CD4-positive, alpha-beta T cell treated with Interleukin-6 at 100 ng/mL for 8 hours (primary cell): ENCODE results near the gene TMEM89.

Source experiments
- DNase-seq: peaks from one replicate; pipeline ENCODE4 v3.0.0-alpha.2; 2020; ENCODE audit warnings: mixed read lengths, low spot score

TMEM89 gene

DNA sequence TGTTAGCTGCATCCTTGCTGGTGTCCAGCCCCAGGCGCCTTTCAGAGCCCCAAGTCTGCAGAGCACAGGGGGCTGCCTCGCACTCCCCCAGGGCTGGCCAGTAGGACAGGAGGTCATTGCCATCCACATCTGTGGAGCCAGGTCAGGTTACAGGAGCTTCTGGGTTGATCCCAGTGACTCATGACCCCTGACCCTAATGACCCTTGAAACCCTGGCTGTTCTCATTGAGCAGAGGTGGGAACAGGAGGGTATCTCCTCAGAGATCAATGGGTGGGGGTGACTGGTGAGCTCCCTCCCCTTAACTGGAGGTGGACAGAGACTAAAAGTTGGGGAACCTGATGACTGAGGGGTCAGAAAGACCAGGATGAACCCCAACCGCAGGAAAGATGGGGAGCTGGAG is 19.8 kb upstream of the TMEM89 start:
- DNase-seq, result no peak

DNA sequence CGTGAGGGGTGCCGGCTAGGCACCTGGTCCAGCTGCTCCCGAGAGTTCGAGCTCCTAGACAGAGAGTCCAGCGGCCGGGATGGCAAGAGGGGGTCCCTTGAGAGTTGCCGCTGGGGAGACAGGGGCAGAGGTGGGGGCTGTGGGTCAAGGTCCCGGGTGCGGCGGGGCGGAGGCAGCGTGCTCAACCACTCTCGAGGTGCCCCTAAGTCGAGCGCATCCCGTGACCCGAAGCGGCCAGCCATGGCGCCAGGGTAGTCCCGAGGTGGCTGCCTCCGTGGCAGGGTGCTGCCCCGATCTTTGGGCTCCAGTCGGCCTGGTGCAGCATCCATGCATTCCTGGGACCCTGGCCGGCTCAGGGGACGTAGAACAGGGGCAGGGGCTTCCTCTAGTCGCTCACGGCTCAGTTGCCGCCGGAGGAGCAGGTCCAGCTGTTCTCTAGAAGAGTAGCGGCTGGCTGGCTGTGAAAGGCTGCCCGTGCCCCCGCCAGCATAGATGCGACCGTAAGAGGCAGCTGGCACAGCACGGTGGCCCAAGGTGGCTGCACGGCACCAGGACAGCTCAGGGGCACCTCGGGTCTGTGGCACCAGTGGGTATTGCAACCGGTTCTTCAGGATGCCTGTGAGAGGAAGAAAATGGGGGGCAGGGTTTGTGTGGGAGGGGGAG is 18.5 kb upstream of the TMEM89 start:
- DNase-seq, result no peak

- DNase-seq, result no peak
These were observed 15.7 kb upstream of the TMEM89 start for GRCh38 chr3:48637305-48637704.

DNA sequence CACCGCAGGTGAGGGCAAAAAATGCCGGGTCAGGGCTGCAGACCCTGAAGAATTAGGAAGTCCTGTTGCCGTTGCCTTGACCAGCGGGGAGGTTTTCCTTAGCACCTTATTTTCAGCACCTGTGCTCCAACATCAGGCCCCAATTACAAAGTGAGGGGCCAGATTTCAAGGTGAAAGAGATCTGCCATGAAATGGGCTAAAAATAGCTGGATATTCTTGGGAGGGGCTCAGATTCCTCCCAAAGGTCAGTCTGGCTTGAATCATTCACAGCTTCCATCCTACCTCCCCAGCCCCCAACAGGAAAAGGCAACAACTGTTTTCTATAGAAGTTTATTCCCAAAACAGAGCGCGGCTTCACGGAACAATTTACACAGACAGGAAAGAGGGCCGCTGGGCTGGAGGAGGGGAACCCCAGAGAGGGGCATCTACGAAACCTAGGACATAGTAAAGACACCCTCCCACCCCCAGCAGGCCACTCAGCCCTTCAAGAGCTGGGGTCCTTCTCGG is 14.6 kb upstream of the TMEM89 start:
- no peak for DNase-seq

- peak; percentile 92 for DNase-seq
These were observed 13.9 kb upstream of the TMEM89 start, which contains the start of gene SLC26A6 for GRCh38 chr3:48635222-48636021. TSS of gene SLC26A6 (minus strand) at chr3:48635461. CDS start at chr3:48635393, 68 bp downstream.

DNA sequence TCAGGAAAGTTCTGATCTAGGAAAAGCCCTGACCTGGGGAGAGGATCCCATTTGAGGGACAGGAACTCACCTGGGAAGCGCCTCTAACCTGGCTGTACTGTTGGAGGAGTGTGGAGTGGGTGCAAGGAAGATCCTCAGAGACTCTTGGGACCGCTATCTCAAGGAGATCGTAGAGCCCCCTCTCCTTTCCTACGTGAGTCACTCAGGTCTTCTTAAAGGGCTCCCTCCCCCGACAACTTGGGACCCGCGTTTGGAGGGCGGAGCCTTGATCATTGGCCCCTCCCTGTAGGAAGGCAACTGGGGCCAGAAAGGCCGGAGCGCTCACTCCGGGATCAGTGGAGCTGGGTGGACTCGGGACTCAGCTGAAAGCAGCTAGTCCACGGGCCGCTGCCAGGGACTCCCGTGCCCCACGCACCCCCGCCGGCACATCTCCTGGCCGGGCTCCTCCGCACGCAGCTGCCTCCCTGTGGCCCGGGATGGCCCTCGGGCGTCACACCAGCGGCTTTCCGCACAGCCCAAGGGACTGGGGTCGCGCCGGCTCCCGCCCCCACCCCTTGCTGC is 13.2 kb upstream of the TMEM89 start:
- DNase-seq, result peak; percentile 16

- no peak for DNase-seq
These were observed 12.2 kb upstream of the TMEM89 start for GRCh38 chr3:48633743-48634142.

GRCh38 chr3:48633256-48633655 is 11.7 kb upstream of the TMEM89 start:
- DNase-seq, result no peak

DNA sequence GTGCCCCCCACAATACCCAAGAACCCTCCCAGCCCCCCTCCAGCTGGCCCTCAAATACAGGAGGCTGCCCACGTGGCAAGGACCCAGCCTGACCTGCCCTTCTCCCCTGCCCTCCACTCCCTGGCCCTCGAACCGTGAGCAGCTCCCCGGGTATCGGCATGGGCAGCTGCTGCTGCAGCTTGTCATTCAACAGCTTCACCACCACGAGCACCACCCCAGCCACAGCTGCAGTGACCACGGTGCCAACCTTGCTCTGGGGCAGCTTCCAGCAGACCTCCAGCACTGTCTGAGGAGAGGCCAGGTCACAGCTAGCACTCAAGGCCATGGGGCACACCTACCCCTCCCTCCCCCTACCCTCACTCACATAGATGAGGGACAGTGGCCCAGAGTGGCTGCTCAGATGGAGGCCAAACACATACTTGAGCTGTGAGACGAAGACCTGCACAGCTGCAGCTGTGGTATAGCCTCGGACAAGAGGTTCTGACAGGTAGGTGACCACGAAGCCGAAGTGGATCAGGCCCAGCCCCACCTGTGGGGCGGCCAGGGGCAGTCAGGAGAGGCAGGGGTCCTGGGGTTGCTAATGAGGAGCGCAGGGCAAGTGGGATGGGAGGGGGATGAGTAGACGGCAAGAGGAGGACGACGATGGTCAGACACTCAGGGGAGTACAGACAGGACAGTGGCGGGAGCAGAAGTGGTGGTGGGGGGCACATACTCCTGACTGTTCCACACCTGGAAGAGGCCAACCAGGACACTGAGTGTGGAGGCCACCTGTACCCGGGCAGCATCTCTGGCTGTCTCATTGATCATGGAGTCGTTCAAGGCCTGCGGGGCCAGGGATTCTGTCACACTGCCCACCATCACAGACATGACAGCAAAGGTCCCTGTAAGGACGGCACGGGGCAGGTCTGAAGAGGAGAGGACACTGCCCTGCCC is 10.2 kb upstream of the TMEM89 start:
- no peak for DNase-seq

- no peak for DNase-seq
These were observed 9.3 kb upstream of the TMEM89 start for GRCh38 chr3:48630833-48631232.

DNA sequence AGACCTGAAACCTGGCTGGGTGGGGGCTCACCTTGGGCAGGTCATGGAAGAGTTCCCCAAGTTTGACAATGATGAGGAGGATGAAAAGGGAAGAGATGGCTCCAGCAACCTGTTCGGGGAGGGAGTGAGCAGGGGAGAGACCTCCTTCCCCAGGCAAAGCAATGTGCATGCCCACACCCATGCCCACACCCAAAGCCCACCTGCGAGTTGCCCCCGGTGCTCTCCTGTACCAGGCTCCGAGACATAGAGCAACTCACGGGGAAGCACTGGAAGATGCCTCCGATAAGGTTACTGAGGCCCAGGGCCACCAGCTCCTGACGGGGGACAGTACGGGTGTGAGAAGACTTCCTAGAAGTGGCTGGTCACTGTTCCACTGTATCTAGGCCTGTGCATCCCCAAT is 8.8 kb upstream of the TMEM89 start:
- DNase-seq, result no peak

GRCh38 chr3:48629894-48630293 is 8.3 kb upstream of the TMEM89 start:
- no peak for DNase-seq

GRCh38 chr3:48628277-48629017 is 6.9 kb upstream of the TMEM89 start:
- DNase-seq, result no peak

DNA sequence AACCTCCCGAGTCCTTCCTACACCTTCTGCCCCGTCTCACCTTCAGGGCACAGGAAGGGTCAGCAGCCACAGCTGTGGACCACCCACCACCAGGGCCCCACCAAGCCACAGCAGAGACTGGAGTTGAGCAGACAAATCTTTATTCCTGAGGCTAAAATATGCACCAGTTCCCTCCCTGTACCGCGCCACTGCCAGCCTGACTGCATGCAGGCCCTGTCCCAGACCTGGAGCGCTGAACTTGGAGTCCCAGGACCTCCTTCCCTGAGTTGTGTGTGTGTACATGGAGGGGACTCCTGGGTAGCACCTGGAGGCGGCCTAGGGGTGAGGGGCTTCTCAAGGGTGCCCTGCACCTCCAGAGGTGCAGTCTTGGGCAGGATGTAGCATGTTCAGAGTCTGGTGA is 4.0 kb upstream of the TMEM89 start:
- no peak for DNase-seq

DNA sequence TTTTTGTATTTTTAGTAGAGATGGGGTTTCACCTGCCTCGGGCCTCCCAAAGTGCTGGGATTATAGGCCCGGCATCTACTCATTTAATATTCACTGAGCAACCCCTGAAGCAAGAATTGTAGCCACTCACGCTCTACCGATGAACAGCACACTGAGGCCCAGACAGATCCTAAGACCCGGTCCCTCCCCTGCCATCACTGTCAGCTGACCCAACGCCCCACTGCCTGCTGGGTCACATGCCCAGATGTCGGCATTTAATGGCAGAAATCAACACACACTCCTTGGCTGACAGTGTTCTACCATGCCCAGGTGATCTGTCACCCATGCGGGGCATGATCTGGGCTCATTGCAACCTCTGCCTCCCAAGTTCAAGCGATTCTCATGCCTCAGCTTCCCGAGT is 3.2 kb upstream of the TMEM89 start:
- DNase-seq, result no peak

DNA sequence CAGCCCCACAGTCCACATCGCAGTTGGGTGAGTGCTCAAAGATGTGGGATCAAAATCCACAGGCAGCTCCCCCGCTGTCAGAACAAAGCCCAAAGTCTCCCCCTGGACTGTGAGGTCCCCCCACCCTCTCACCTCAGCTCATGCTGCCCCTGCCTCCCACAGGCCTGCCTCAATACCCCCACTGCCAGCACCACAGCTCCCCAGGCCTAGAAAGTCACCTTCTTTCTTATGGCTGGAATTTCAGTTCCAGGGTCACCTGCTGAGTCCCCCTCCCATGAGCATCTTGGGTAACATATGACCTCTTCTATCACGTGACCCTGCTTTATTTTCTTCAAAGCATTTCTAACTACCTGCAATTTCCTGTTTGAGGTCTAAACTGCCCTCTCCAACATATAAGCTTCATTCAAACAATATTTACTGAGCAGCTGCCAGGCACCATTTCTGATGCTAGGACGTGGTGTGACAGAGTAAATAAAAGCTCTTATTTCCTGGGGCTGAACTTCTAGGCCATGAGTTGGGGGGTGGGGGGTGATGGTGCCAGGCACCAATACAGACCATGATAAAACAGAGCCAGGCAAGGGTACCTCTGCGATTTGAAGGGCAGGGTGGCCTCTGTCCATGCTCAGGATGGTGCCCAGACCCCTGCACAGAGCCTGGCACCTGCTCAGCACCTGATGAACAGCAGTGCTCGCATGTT is 2.4 kb upstream of the TMEM89 start:
- no peak for DNase-seq

DNA sequence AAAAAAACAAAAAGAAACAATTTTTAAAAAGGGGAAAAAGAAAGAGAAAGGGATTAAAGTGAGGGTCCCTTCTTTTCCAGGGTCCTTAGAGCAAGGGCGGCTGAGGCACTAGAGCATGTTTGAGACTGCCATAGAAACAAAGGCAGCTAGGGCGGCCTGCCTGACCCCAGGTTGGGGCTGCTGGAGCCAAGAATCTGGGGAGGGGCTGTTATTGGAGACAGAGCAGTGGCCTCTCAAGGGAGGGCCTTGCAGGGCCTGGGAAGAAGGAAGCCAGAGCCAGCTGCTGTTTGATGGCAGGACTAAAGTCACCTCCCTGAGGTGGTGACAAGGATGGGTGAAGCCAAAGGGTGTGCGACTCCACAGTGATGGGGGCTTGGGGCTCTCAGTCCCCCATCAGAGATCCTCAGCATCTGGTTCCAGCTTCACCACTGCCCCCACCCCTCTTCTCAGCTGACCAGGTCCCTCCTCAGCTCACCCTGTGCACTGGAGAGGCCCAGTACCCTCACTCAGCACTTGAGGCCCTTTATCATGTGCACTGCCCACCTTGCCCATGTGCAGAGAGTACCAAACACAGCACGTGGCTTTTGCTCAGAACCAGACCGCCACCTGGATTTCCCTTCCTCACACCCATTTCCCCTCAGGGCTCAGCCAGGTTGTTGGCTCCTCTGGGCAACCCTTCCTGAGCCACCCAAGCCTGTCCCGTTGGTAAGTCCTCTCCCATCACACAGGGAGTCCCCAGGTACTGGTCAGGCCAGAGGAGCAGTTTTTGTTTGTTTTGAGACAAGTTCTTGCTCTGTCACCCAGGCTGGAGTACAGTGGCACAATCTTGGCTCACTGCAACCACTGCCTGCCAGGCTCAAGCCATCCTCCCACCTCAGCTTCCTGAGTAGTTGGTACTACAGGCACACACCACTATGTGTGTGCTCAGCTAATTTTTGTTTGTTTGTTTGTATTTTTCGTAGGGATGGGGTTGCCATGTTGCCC is 1.7 kb downstream of the TMEM89 start:
- no peak for DNase-seq

DNA sequence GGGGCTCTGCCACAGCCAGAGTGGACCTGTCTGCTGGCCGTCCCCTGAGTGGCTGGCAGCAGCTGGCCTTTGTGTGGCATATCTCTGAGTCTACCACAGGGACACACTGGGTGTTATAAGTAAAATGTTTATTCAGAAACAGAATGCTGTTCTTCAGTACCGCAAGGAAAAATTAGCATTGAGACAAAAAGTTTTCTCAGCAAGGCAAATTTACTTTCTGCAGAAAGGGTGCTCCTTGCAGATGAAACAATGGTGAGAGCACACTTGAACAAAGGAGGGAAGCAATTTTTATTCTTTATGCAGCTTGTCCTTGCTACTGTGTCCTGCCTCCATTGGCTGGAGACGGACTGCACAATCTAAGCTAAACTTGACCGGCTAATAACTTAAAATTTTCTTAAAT is 4.0 kb downstream of the TMEM89 start:
- DNase-seq, result no peak

DNA sequence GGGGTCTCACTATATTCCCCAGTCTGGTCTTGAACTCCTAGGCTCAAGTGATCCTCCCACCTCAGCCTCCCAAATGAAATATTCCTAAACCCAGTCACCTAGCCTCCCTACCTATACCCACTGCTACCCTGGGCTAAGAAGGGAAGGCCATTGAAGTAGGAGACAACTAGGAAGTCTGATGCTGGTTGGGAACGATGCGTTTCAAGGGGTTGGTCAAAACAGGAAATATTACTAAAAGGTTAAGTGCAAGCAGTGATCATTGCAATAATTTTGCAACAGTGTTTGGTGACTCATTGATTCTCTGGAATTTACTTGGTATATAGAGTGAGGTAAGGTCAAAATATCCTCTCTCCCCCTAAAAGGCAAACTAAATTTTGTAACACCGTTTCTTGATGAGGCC is 7.5 kb downstream of the TMEM89 start:
- DNase-seq, result no peak
